GM15510 (cell line): Measurements from ENCODE around the gene CHCHD6.

ENCODE experiments used
- POLR2A ChIP-seq: IDR thresholded peaks from 3 replicates; pipeline ENCODE4 v1.6.1; 2011; ENCODE audit warnings: borderline replicate concordance; ENCODE audit not compliant: insufficient read length; ENCODE audit errors: extremely low read depth

Gene CHCHD6

DNA sequence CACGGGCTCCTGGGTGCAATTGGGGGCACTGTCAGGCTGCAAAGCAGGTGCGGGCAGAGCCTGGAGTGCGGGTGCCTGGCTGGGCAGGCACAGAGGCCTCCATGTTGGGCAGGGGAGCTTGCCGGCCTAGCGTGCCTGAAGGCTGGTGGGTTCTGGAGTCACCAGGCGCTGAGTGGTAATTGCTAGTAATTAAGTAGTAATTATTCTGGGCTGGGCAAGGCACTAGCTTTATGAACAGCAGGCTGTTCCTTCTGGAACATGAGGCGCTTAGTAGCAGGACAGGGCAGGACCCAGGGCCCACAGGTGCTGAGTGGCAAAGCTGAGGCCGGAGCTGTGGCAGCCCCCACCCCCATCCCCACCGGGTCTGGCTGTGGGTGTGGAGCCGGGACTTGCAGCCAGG, 304.2 kb downstream of the CHCHD6 start:
- no peak for TF ChIP-seq POLR2A

DNA sequence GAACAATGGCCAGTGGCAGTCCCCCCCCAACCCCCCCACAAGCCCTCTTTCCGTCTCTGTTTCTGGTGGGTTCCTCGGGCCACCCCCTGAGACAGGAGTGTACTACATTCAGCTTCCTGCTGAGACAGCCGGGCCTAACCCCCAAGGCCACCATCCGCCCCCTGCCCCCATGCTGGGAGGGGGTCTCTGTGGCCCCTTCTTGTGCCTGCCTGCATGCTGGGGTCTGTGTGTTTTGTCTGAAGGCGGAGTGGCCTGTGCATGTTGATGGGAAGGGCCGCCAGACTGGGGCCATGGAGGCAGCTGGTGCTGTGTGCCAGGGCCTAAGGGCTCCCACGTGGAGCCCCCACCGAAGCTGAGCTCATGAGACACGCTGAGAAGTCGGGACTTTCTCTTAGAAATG, 305.5 kb downstream of the CHCHD6 start:
- TF ChIP-seq POLR2A = no peak
